CD14-positive monocyte (primary cell): ENCODE data around the gene CSF1R. TPM values are rescaled to one million over a fixed set of nuclear protein-coding genes. Genes with fewer than 3 reads are reported as not detected.
A peak's percentile ranks its signal among the peaks of the same experiment; 100 is the strongest.

ENCODE experiments used
- DNase-seq, 3 donors: peaks; one replicate each; pipeline ENCODE4 v3.0.0-alpha.2; 2011 to 2022
- H2AFZ ChIP-seq: 2 replicates; pipeline ENCODE4 v1.6.0; 2012; ENCODE audit warnings: mild to moderate bottlenecking, low read depth, low read length, inconsistent platforms; ENCODE audit not compliant: insufficient read depth, poor library complexity, severe bottlenecking
- H3K27ac ChIP-seq, 2 donors: 1 replicate in 1 of 2; 2 replicates in 1 of 2; pipeline ENCODE4 v1.5.1; 2012 to 2013; ENCODE audit warnings: low read length in 2 of 2, control low read depth in 1 of 2, inconsistent platforms in 1 of 2, low read depth in 1 of 2, mild to moderate bottlenecking in 1 of 2
- H3K27me3 ChIP-seq, 2 donors: one replicate each; pipeline versions ENCODE4 v1.6.0 to v1.6.1; 2011 to 2013; ENCODE audit warnings: low read length in 2 of 2; ENCODE audit not compliant: control insufficient read depth in 2 of 2, insufficient read depth in 2 of 2
- H3K36me3 ChIP-seq, 2 donors: replicated peaks in 1 of 2; 1 replicate in 1 of 2; 2 replicates in 1 of 2; pipeline versions ENCODE4 v1.5.1 to v1.6.1; 2012 to 2013; ENCODE audit warnings: low read length in 2 of 2, control low read depth in 1 of 2, inconsistent platforms in 1 of 2, mild to moderate bottlenecking in 1 of 2; ENCODE audit not compliant: insufficient read depth in 2 of 2, control insufficient read depth in 1 of 2
- H3K4me1 ChIP-seq, 2 donors: 1 replicate in 1 of 2; 2 replicates in 1 of 2; pipeline versions ENCODE4 v1.5.1 to v1.6.1; 2012 to 2013; ENCODE audit warnings: low read length in 2 of 2, control low read depth in 1 of 2, inconsistent platforms in 1 of 2, mild to moderate bottlenecking in 1 of 2, moderate library complexity in 1 of 2; ENCODE audit not compliant: insufficient read depth in 2 of 2, control insufficient read depth in 1 of 2
- H3K4me2 ChIP-seq: replicated peaks from 2 replicates; pipeline ENCODE3; 2012; ENCODE audit warnings: low read length, moderate library complexity, mild to moderate bottlenecking; ENCODE audit not compliant: poor library complexity, severe bottlenecking; ENCODE audit errors: extremely low read depth
- H3K4me3 ChIP-seq, 3 experiments: fragments of 200-600 bp in 1 of 3; sonication (generic) in 1 of 3; replicated peaks in 1 of 3; 1 replicate in 2 of 3; 2 replicates in 1 of 3; pipeline ENCODE4 v1.5.1; 2011 to 2013; ENCODE audit warnings: low read length in 3 of 3, mild to moderate bottlenecking in 3 of 3, control low read depth in 2 of 3, low read depth in 2 of 3, inconsistent platforms in 1 of 3, moderate library complexity in 1 of 3
- H3K79me2 ChIP-seq: 2 replicates; pipeline ENCODE4 v1.6.0; 2012; ENCODE audit warnings: mild to moderate bottlenecking, control low read depth, inconsistent platforms, low read length, moderate library complexity; ENCODE audit not compliant: insufficient read depth
- H3K9ac ChIP-seq: 2 replicates; pipeline ENCODE4 v1.6.0; 2017; ENCODE audit warnings: low read length, mild to moderate bottlenecking; ENCODE audit not compliant: insufficient read depth, poor library complexity, severe bottlenecking
- H3K9me3 ChIP-seq, 2 donors: replicated peaks in 1 of 2; 1 replicate in 1 of 2; 2 replicates in 1 of 2; pipeline versions ENCODE4 v1.5.1 to v1.6.1; 2012 to 2013; ENCODE audit warnings: low read length in 2 of 2, control low read depth in 1 of 2; ENCODE audit not compliant: control insufficient read depth in 1 of 2, insufficient read depth in 1 of 2
- H4K20me1 ChIP-seq: 2 replicates; pipeline ENCODE4 v1.6.0; 2012; ENCODE audit warnings: mild to moderate bottlenecking, low read length, control low read depth, moderate library complexity; ENCODE audit not compliant: insufficient read depth
- H3K27ac Mint-ChIP-seq, 7 donors: one replicate each; pipeline ENCODE4 v1.8.0; 2020; ENCODE audit warnings: mild to moderate bottlenecking in 7 of 7, mixed read lengths in 7 of 7, moderate library complexity in 6 of 7, inconsistent platforms in 2 of 7
- H3K27me3 Mint-ChIP-seq, 3 donors: one replicate each; pipeline ENCODE4 v1.8.0; 2021 to 2022; ENCODE audit warnings: low read depth in 3 of 3, mild to moderate bottlenecking in 3 of 3, mixed read lengths in 3 of 3, moderate library complexity in 3 of 3, inconsistent platforms in 1 of 3
- H3K36me3 Mint-ChIP-seq, 2 donors: one replicate each; pipeline ENCODE4 v1.8.0; 2020; ENCODE audit warnings: mixed read lengths in 2 of 2, inconsistent platforms in 1 of 2, mild to moderate bottlenecking in 1 of 2
- H3K4me1 Mint-ChIP-seq: one replicate; pipeline ENCODE4 v1.8.0; 2020; ENCODE audit warnings: mild to moderate bottlenecking, mixed read lengths
- H3K4me3 Mint-ChIP-seq, 2 donors: one replicate each; pipeline ENCODE4 v1.8.0; 2020; ENCODE audit warnings: mild to moderate bottlenecking in 2 of 2, mixed read lengths in 2 of 2, moderate library complexity in 1 of 2
- H3K9me3 Mint-ChIP-seq, 7 donors: one replicate each; pipeline ENCODE4 v1.8.0; 2020 to 2022; ENCODE audit warnings: mixed read lengths in 7 of 7, mild to moderate bottlenecking in 6 of 7, moderate library complexity in 6 of 7, inconsistent platforms in 2 of 7
- WGBS: methylation state at CpG from one replicate; pipeline ENCODE4 v1.1.5; 2013; ENCODE audit warnings: missing lambda C conversion rate; ENCODE audit not compliant: insufficient coverage; 5-methylcytosine and 5-hydroxymethylcytosine counted together
- intact Hi-C, 2 donors: fragments of 100-400 bp; cut with micrococcal nuclease; formaldehyde crosslinking; loops; one replicate each; pipeline versions ENCODE4 v1.15.0 to v1.15.1; 2023
- polyA plus RNA-seq, 3 donors: library from polyadenylated mRNA; depleted of rRNA in 1 of 3; unstranded in 2 of 3; stranded (reverse) in 1 of 3; fragments of 300-500 nt in 2 of 3; fragments of >200 nt in 1 of 3; fragmentation: Illumina TruSeq in 2 of 3; gene quantifications; 1 replicate in 2 of 3; 2 replicates in 1 of 3; pipeline ENCODE4 v1.2.3, GENCODE V29; 2012 to 2021
- TF ChIP-seq, protein P1 (sequence below): fragments of 200-600 bp; IDR thresholded peaks from one replicate; pipeline ENCODE4 v1.8.0; 2022; ENCODE audit warnings: antibody characterized with exemption, mild to moderate bottlenecking

Gene CSF1R
- polyA plus RNA-seq, 3 donors: 180 to 332 (median 242) TPM

DNA sequence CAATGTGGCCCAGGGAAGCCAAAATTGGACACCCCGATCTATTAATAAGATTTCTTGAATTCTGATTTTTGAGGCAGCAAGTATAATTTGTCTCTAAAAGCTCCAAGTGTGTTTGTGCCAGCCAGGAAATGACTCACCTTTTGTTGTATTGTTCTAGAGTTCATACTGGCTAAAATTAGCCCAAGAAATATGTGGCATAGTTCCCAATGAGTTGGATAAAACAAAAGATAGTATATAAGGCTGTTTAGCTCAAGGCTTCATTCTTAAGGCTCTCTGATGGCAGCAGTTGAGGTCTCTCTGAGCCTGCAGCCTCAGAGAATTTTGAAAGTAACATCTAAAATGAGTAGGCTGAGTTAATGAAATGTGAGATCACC is 64.2 kb downstream of the CSF1R start:
- H2AFZ ChIP-seq: no peak overlapping the region
- Mint-ChIP-seq H3K4me1 (peaks cover 6% of the 10 kb centered on the region), H3K9me3 (no peaks in the 10 kb centered on the region), H3K27me3 (no peaks in the 10 kb centered on the region), H3K36me3 (peaks cover 87 to 94% of the 10 kb centered on the region in 2 donors), H3K27ac (no peak overlapping the region), H3K4me3 (no peak overlapping the region)
- H3K27ac ChIP-seq: no peak overlapping the region
- H3K4me1 ChIP-seq: no peaks in the 10 kb centered on the region
- H3K79me2 ChIP-seq: no peaks in the 10 kb centered on the region
- no peak overlapping the region for H3K4me2 ChIP-seq
- peaks cover 97 to 100% of the 10 kb centered on the region in 2 donors for H3K36me3 ChIP-seq
- H3K4me3 ChIP-seq: no peak overlapping the region
- no peak for DNase-seq
- intact Hi-C loops: no loop called here
- 83% methylated on average over 1 of the region's 1 CpG for whole genome bisulfite sequencing
- H4K20me1 ChIP-seq: no peaks in the 10 kb centered on the region
- TF ChIP-seq, protein P1, sequence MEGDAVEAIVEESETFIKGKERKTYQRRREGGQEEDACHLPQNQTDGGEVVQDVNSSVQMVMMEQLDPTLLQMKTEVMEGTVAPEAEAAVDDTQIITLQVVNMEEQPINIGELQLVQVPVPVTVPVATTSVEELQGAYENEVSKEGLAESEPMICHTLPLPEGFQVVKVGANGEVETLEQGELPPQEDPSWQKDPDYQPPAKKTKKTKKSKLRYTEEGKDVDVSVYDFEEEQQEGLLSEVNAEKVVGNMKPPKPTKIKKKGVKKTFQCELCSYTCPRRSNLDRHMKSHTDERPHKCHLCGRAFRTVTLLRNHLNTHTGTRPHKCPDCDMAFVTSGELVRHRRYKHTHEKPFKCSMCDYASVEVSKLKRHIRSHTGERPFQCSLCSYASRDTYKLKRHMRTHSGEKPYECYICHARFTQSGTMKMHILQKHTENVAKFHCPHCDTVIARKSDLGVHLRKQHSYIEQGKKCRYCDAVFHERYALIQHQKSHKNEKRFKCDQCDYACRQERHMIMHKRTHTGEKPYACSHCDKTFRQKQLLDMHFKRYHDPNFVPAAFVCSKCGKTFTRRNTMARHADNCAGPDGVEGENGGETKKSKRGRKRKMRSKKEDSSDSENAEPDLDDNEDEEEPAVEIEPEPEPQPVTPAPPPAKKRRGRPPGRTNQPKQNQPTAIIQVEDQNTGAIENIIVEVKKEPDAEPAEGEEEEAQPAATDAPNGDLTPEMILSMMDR: no peak
- H3K9ac ChIP-seq: no peak overlapping the region
- H3K9me3 ChIP-seq: no peaks in the 10 kb centered on the region
- no peaks in the 10 kb centered on the region for H3K27me3 ChIP-seq

DNA sequence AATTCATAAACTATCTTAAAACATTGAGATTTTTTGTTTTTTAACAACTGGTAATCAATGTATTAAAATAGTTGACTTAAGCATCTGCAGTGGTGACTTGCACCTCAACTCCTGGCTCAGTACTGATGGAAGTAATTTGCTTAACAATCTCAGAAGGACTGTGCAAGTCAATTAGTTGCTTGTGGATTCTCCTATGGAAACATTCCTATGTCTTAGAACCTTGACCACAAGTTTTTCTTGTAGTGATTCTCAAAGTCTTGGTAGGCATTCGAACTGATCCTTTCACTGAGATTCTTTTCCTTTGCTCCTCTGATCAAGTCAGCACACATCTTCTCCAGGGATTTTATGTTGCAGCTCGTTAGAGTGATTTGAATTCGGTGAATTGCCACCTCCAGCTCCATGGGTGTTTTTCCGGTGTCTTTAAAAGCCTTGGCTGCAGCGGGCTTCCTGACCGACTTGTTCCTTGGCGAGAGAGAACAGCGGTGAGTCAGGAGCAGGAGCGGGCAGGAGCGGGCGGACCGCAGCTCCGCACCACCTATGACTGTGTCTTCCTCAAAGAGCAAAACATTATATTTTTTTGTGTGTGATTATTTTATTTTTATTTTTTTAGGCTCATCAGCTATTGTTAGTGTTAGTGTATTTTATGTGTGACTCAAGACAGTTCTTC is 64.7 kb downstream of the CSF1R start:
- no peak overlapping the region for H3K9ac ChIP-seq
- no peaks in the 10 kb centered on the region for H3K9me3 ChIP-seq
- H3K27ac ChIP-seq: no peak overlapping the region
- H3K4me1 Mint-ChIP-seq: peaks cover 6% of the 10 kb centered on the region
- H3K79me2 ChIP-seq: no peaks in the 10 kb centered on the region
- TF ChIP-seq, protein P1: no peak
- peaks cover 0 to 1% (median 0%) of the 10 kb centered on the region in 7 donors for H3K9me3 Mint-ChIP-seq
- no peak overlapping the region for H3K4me3 ChIP-seq
- H3K4me1 ChIP-seq: no peaks in the 10 kb centered on the region
- peak overlapping the region in 1 of 7 donors; percentile 31 for H3K27ac Mint-ChIP-seq
- intact Hi-C loops: no loop called here
- no peaks in the 10 kb centered on the region for H3K27me3 Mint-ChIP-seq
- no peak overlapping the region for H3K4me3 Mint-ChIP-seq
- no peak overlapping the region for H3K4me2 ChIP-seq
- no peaks in the 10 kb centered on the region for H4K20me1 ChIP-seq
- WGBS: 100% methylated on average over 2 of the region's 13 CpGs
- H2AFZ ChIP-seq: no peak overlapping the region
- H3K27me3 ChIP-seq: no peaks in the 10 kb centered on the region
- peaks cover 97 to 100% of the 10 kb centered on the region in 2 donors for H3K36me3 ChIP-seq
- DNase-seq: no peak
- H3K36me3 Mint-ChIP-seq: peaks cover 88 to 95% of the 10 kb centered on the region in 2 donors
